HepG2 (cell line): ENCODE results near the gene BOLA2B. TPM values are rescaled to one million over a fixed set of nuclear protein-coding genes. Genes with fewer than 3 reads are reported as not detected.
A peak's percentile ranks its signal among the peaks of the same experiment; 100 is the strongest.

ENCODE experiments used
- ATAC-seq: fragments of 200-7000 bp; cut with Tn5 transposase; 3 replicates; pipeline ENCODE4 v1.9.1; 2020; ENCODE audit warnings: mild to moderate bottlenecking, moderate library complexity
- BruUV-seq: library from RNA; stranded (reverse); fragments of 400-500 nt; replicated peaks from 2 replicates; lab custom pipeline; 2021; lab: Mats Ljungman, UMichigan
- CTCF ChIA-PET: fragments of 300-600 bp; formaldehyde crosslinking; extraction: SDS; loops from one replicate; lab custom pipeline; 2021; ENCODE audit warnings: low total read pairs, inconsistent platforms, low intra/inter-chr PET ratio; lab: Yijun Ruan, JAX
- POLR2A ChIA-PET: fragments of 350-600 bp; sonication (Branson Sonifier 250); formaldehyde crosslinking; loops from one replicate; lab custom pipeline; 2020; ENCODE audit warnings: antibody characterized with exemption, inconsistent platforms; lab: Yijun Ruan, JAX
- DNase-seq: peaks from one replicate; pipeline ENCODE4 v3.0.0-alpha.2; 2015; ENCODE audit warnings: low spot score
- FAIRE-seq: peaks from 3 replicates; lab custom pipeline; 2011; peaks lifted over from hg19 to GRCh38; lab: Jason Lieb, UNC
- H2AFZ ChIP-seq: one replicate; pipeline ENCODE4 v1.6.1; 2011; ENCODE audit warnings: low read length, inconsistent platforms
- H3K27ac ChIP-seq: fragments of 300-600 bp; 3 replicates; pipeline ENCODE4 v1.8.0; 2011; ENCODE audit warnings: mixed run types, mild to moderate bottlenecking, mixed read lengths, low read length, inconsistent platforms; ENCODE audit not compliant: insufficient read depth; ENCODE audit errors: extremely low read length
- H3K27me3 ChIP-seq, 2 experiments: fragments of 200-600 bp in 1 of 2; 2 replicates in 1 of 2; 3 replicates in 1 of 2; pipeline versions ENCODE4 v1.6.0 to v1.8.0; 2011; ENCODE audit warnings: low read length in 2 of 2, mild to moderate bottlenecking in 2 of 2, moderate library complexity in 2 of 2, inconsistent platforms in 1 of 2; ENCODE audit not compliant: insufficient read depth in 2 of 2, control insufficient read depth in 1 of 2
- H3K36me3 ChIP-seq, 2 experiments: fragments of 200-600 bp in 1 of 2; replicated peaks in 1 of 2; 2 replicates in 1 of 2; 3 replicates in 1 of 2; pipeline versions ENCODE4 v1.5.1 to v1.8.0; 2011; ENCODE audit warnings: low read length in 2 of 2, inconsistent platforms in 1 of 2; ENCODE audit not compliant: insufficient read depth in 2 of 2, control insufficient read depth in 1 of 2
- H3K4me1 ChIP-seq: 2 replicates; pipeline ENCODE4 v1.5.1; 2012; ENCODE audit warnings: low read length, inconsistent platforms; ENCODE audit not compliant: insufficient read depth
- H3K4me2 ChIP-seq: 2 replicates; pipeline ENCODE4 v1.6.0; 2011; ENCODE audit warnings: low read depth, low read length, inconsistent platforms
- H3K4me3 ChIP-seq, 3 experiments: fragments of 200-600 bp in 1 of 3; sonication (generic), shearing (Covaris generic) in 1 of 3; replicated peaks in 1 of 3; 2 replicates each; pipeline ENCODE4 v1.5.1; 2011 to 2016; ENCODE audit warnings: low read length in 3 of 3, inconsistent platforms in 2 of 3, low read depth in 2 of 3, mild to moderate bottlenecking in 2 of 3, control low read depth in 1 of 3, mixed read lengths in 1 of 3; ENCODE audit not compliant: insufficient read depth in 1 of 3
- H3K79me2 ChIP-seq: one replicate; pipeline ENCODE4 v1.6.1; 2011; ENCODE audit warnings: low read length, inconsistent platforms; ENCODE audit not compliant: insufficient read depth
- H3K9ac ChIP-seq: 2 replicates; pipeline ENCODE4 v1.6.0; 2011; ENCODE audit warnings: mild to moderate bottlenecking, low read depth, low read length, inconsistent platforms; ENCODE audit not compliant: insufficient read depth
- H3K9me3 ChIP-seq: 2 replicates; pipeline ENCODE4 v1.5.1; 2012; ENCODE audit warnings: mild to moderate bottlenecking, low read length
- H4K20me1 ChIP-seq: 2 replicates; pipeline ENCODE4 v1.6.0; 2011; ENCODE audit warnings: inconsistent platforms, mild to moderate bottlenecking, low read length, moderate library complexity; ENCODE audit not compliant: insufficient read depth
- BHLHE40 ChIP-seq: IDR thresholded peaks from 2 replicates; pipeline ENCODE4 v1.6.1; 2011; ENCODE audit warnings: low read length, improper control_type of control experiment
- EHMT2 ChIP-seq: fragments of 200-600 bp; sonication (generic); IDR thresholded peaks from 2 replicates; pipeline ENCODE4 v1.7.0; 2017; ENCODE audit warnings: antibody characterized with exemption, low read depth, low read length, borderline replicate concordance
- ELF1 ChIP-seq: sonication (generic); formaldehyde crosslinking; IDR thresholded peaks from 2 replicates; pipeline ENCODE4 v1.4.0; 2020; ENCODE audit warnings: missing genetic modification reagents
- ETS1 ChIP-seq: sonication (generic); formaldehyde crosslinking; IDR thresholded peaks from 2 replicates; pipeline ENCODE4 v1.4.0; 2020; ENCODE audit warnings: missing genetic modification reagents
- FLYWCH1 ChIP-seq: sonication (generic); formaldehyde crosslinking; IDR thresholded peaks from 2 replicates; pipeline ENCODE4 v1.8.1; 2023; ENCODE audit warnings: mild to moderate bottlenecking, missing genetic modification reagents
- HDAC6 ChIP-seq: fragments of 200-600 bp; sonication (generic); IDR thresholded peaks from 2 replicates; pipeline ENCODE4 v1.7.0; 2017; ENCODE audit warnings: mild to moderate bottlenecking, antibody characterized with exemption, low read length, low read depth
- HNF1B ChIP-seq: sonication (generic); formaldehyde crosslinking; IDR thresholded peaks from 2 replicates; pipeline ENCODE4 v1.5.1; 2020; ENCODE audit warnings: mild to moderate bottlenecking, moderate library complexity, missing genetic modification reagents
- HOXA7 ChIP-seq: sonication (generic); formaldehyde crosslinking; IDR thresholded peaks from 2 replicates; pipeline ENCODE4 v1.8.1; 2022; ENCODE audit warnings: mild to moderate bottlenecking, missing genetic modification reagents, moderate library complexity
- KLF16 ChIP-seq, 2 experiments: sonication (generic) in 1 of 2; formaldehyde crosslinking in 1 of 2; IDR thresholded peaks; 2 replicates each; pipeline versions ENCODE4 v1.6.1 to v1.8.0; 2016 to 2023; ENCODE audit warnings: missing genetic modification reagents in 2 of 2, missing compliant biosample characterization in 1 of 2
- LBX2 ChIP-seq: sonication (generic); formaldehyde crosslinking; IDR thresholded peaks from 2 replicates; pipeline ENCODE4 v1.5.0; 2020; ENCODE audit warnings: missing genetic modification reagents, mild to moderate bottlenecking, borderline replicate concordance
- NCOR1 ChIP-seq: fragments of 200-600 bp; sonication (generic); IDR thresholded peaks from 2 replicates; pipeline ENCODE4 v1.7.0; 2017; ENCODE audit warnings: antibody characterized with exemption, low read length, borderline replicate concordance
- RFX1 ChIP-seq: fragments of 450-650 bp; IDR thresholded peaks from 2 replicates; pipeline ENCODE4 v1.6.1; 2017
- THYN1 ChIP-seq: sonication (generic); formaldehyde crosslinking; IDR thresholded peaks from 2 replicates; pipeline ENCODE4 v1.8.1; 2023; ENCODE audit warnings: low read depth, mild to moderate bottlenecking, moderate library complexity, missing genetic modification reagents, borderline replicate concordance
- TRIM22 ChIP-seq: fragments of 450-650 bp; IDR thresholded peaks from 2 replicates; pipeline ENCODE4 v1.6.1; 2017
- ZBTB34 ChIP-seq: sonication (generic); formaldehyde crosslinking; IDR thresholded peaks from 2 replicates; pipeline ENCODE4 v1.8.0; 2022; ENCODE audit warnings: mild to moderate bottlenecking, missing genetic modification reagents
- ZNF143 ChIP-seq: sonication (generic); formaldehyde crosslinking; IDR thresholded peaks from 2 replicates; pipeline ENCODE4 v1.4.0; 2020; ENCODE audit warnings: missing genetic modification reagents
- ZNF296 ChIP-seq: sonication (generic); formaldehyde crosslinking; conservative IDR thresholded peaks from 2 replicates; pipeline ENCODE4 v1.5.0; 2020; ENCODE audit warnings: mild to moderate bottlenecking, missing genetic modification reagents
- ZNF34 ChIP-seq: sonication (generic); formaldehyde crosslinking; IDR thresholded peaks from 2 replicates; pipeline ENCODE4 v1.4.0; 2020; ENCODE audit warnings: mild to moderate bottlenecking, missing genetic modification reagents, borderline replicate concordance
- WGBS: methylation state at CpG from one replicate; pipeline ENCODE4 v1.1.6; 2017; ENCODE audit warnings: low lambda C conversion rate; 5-methylcytosine and 5-hydroxymethylcytosine counted together
- in situ Hi-C: cut with HindIII; loops from 2 replicates; pipeline ENCODE4 v1.10.0; 2017; ENCODE audit warnings: low pct_unique_long_range_greater_than_20kb; ENCODE audit not compliant: extremely low pct_ligation_motif_present
- intact Hi-C: fragments of 100-400 bp; cut with micrococcal nuclease; formaldehyde crosslinking; loops from one replicate; pipeline ENCODE4 v1.10.0; 2022; ENCODE audit not compliant: unreplicated experiment
- polyA plus RNA-seq, 8 experiments: library from polyadenylated mRNA; depleted of rRNA in 3 of 8; stranded (reverse) in 7 of 8; unstranded in 1 of 8; fragments of >200 nt; fragmentation: Illumina TruSeq in 4 of 8; extraction: Trizol in 4 of 8; gene quantifications; 2 replicates each; pipeline versions ENCODE4 v1.2.1 to v1.2.3, GENCODE V29; 2011 to 2016; ENCODE audit warnings: low read depth in 4 of 8, missing spikeins in 1 of 8, mixed read lengths in 1 of 8; ENCODE audit not compliant: insufficient read depth in 1 of 8
- total RNA-seq, 5 experiments: library from RNA; depleted of rRNA; stranded (reverse); fragments of >200 nt; fragmentation: Illumina TruSeq; extraction: Trizol; gene quantifications; 2 replicates each; pipeline ENCODE4 v1.2.3, GENCODE V29; 2016; ENCODE audit warnings: low read depth in 1 of 5

The BOLA2B gene
- total and polyA plus RNA-seq, 2 of the 13 experiments (the other 11 are each of a cell fraction or from before 2014, with no cell fraction given): 63.8 to 295 TPM

- Histone ChIP-seq H3K9ac (no peak overlapping the region), H3K79me2 (no peaks in the 10 kb centered on the region), H3K27ac (no peak overlapping the region), H3K27me3 (no peaks in the 10 kb centered on the region), H2AFZ (no peak overlapping the region), H3K36me3 (no peaks in the 10 kb centered on the region), H3K9me3 (no peaks in the 10 kb centered on the region), H4K20me1 (no peaks in the 10 kb centered on the region), H3K4me3 (no peak overlapping the region), H3K4me1 (peaks cover 27% of the 10 kb centered on the region), H3K4me2 (no peak overlapping the region)
- no peak for FAIRE-seq
- no TSS peak for BruUV-seq
- DNase-seq: no peak
- in situ Hi-C loops: no loop called here
- ChIA-PET POLR2A (no interaction called here), CTCF (no interaction called here)
- no peak for ATAC-seq
- intact Hi-C loops: no loop called here
- WGBS: 100% methylated on average over 1 of the region's 9 CpGs
- TF ChIP-seq ZBTB34 (CRISPR knock-in tag): peak; percentile 4; the same call in 1 of the 2 replicates
- TF ChIP-seq TRIM22: no peak
- TF ChIP-seq KLF16 (CRISPR knock-in tag; IDR thresholded peaks at IDR 0.05): no peak
- TF ChIP-seq RFX1: no peak
- no peak for TF ChIP-seq ZNF34 (CRISPR knock-in tag)
- TF ChIP-seq ZNF143 (CRISPR knock-in tag): no peak
- TF ChIP-seq LBX2 (CRISPR knock-in tag): no peak
- TF ChIP-seq ZNF296 (CRISPR knock-in tag): 0 out of 2 replicates have a peak, but pooled peaks have one; percentile 35
- no peak for TF ChIP-seq EHMT2
- TF ChIP-seq NCOR1: no peak
- no peak for TF ChIP-seq BHLHE40
- TF ChIP-seq HOXA7 (CRISPR knock-in tag): no peak
- TF ChIP-seq ETS1 (CRISPR knock-in tag): no peak
- no peak for TF ChIP-seq ELF1 (CRISPR knock-in tag)
- TF ChIP-seq HNF1B: 0 out of 2 replicates have a peak, but pooled peaks have one; percentile 38
- no peak for TF ChIP-seq HDAC6
- TF ChIP-seq THYN1 (CRISPR knock-in tag): no peak
- no peak for TF ChIP-seq FLYWCH1 (CRISPR knock-in tag)
Measured at GRCh38 chr16:30187556-30187865, 6.0 kb downstream of the BOLA2B start.
